IMR-90 (cell line): ENCODE results near the gene CES2. TPM values are rescaled to one million over a fixed set of nuclear protein-coding genes. Genes with fewer than 3 reads are reported as not detected.

Source experiments
- ATAC-seq: fragments of 200-7000 bp; cut with Tn5 transposase; 2 replicates; pipeline ENCODE4 v1.9.1; 2020; ENCODE audit warnings: low read depth, mild to moderate bottlenecking, moderate library complexity
- BruUV-seq: library from RNA; stranded (reverse); fragments of 400-500 nt; replicated peaks from 2 replicates; lab custom pipeline; 2021; lab: Mats Ljungman, UMichigan
- CTCF ChIA-PET: fragments of 300-600 bp; formaldehyde crosslinking; extraction: SDS; loops from one replicate; lab custom pipeline; 2021; ENCODE audit warnings: antibody characterized with exemption; lab: Yijun Ruan, JAX
- POLR2A ChIA-PET: fragments of 300-600 bp; sonication (Branson Sonifier 250); formaldehyde crosslinking; loops from one replicate; lab custom pipeline; 2022; ENCODE audit warnings: antibody characterized with exemption; ENCODE audit not compliant: unreplicated experiment; lab: Charles Lee
- DNase-seq: peaks from one replicate; pipeline ENCODE4 v3.0.0; 2013
- H2AFZ ChIP-seq: replicated peaks from 2 replicates; pipeline ENCODE3; 2013; ENCODE audit warnings: low read length, mild to moderate bottlenecking; ENCODE audit not compliant: poor library complexity
- H2AK5ac ChIP-seq: 2 replicates; pipeline ENCODE4 v1.6.1; 2013; ENCODE audit warnings: low read depth, low read length, inconsistent platforms
- H2AK9ac ChIP-seq: replicated peaks from 2 replicates; pipeline ENCODE3; 2013; ENCODE audit warnings: mild to moderate bottlenecking, low read depth, low read length, moderate library complexity; ENCODE audit not compliant: poor library complexity
- H2BK120ac ChIP-seq: 2 replicates; pipeline ENCODE4 v1.6.1; 2013; ENCODE audit warnings: low read depth, low read length, inconsistent platforms
- H2BK15ac ChIP-seq: 3 replicates; pipeline ENCODE4 v1.6.1; 2013; ENCODE audit warnings: low read depth, low read length, inconsistent platforms
- H2BK20ac ChIP-seq: 2 replicates; pipeline ENCODE4 v1.6.1; 2013; ENCODE audit warnings: low read depth, mild to moderate bottlenecking, inconsistent platforms, low read length, moderate library complexity
- H2BK5ac ChIP-seq: 2 replicates; pipeline ENCODE4 v1.6.1; 2013; ENCODE audit warnings: mild to moderate bottlenecking, low read depth, low read length, inconsistent platforms; ENCODE audit not compliant: poor library complexity, severe bottlenecking
- H3K14ac ChIP-seq: replicated peaks from 2 replicates; pipeline ENCODE4 v1.6.1; 2013; ENCODE audit warnings: low read depth, low read length, inconsistent platforms
- H3K18ac ChIP-seq: 2 replicates; pipeline ENCODE4 v1.6.1; 2013; ENCODE audit warnings: low read depth, low read length, control low read depth
- H3K23ac ChIP-seq: 2 replicates; pipeline ENCODE4 v1.6.1; 2013; ENCODE audit warnings: low read depth, low read length, inconsistent platforms
- H3K27ac ChIP-seq: 2 replicates; pipeline ENCODE4 v1.5.1; 2013; ENCODE audit warnings: mild to moderate bottlenecking, control low read depth, low read length; ENCODE audit not compliant: insufficient read depth
- H3K27me3 ChIP-seq: 2 replicates; pipeline ENCODE4 v1.6.1; 2013; ENCODE audit warnings: low read length; ENCODE audit not compliant: control insufficient read depth, insufficient read depth
- H3K36me3 ChIP-seq: 2 replicates; pipeline ENCODE4 v1.6.1; 2013; ENCODE audit warnings: low read length, mixed read lengths; ENCODE audit not compliant: control insufficient read depth, insufficient read depth
- H3K4ac ChIP-seq: 2 replicates; pipeline ENCODE4 v1.6.1; 2013; ENCODE audit warnings: low read depth, low read length, inconsistent platforms
- H3K4me1 ChIP-seq: 2 replicates; pipeline ENCODE4 v1.6.1; 2013; ENCODE audit warnings: low read length, mixed read lengths; ENCODE audit not compliant: control insufficient read depth, insufficient read depth
- H3K4me2 ChIP-seq: 2 replicates; pipeline ENCODE4 v1.6.1; 2013; ENCODE audit warnings: low read depth, mild to moderate bottlenecking, control low read depth, low read length, moderate library complexity
- H3K4me3 ChIP-seq: 2 replicates; pipeline ENCODE4 v1.5.1; 2013; ENCODE audit warnings: low read depth, mild to moderate bottlenecking, control low read depth, low read length, moderate library complexity; ENCODE audit not compliant: insufficient read depth
- H3K56ac ChIP-seq: 2 replicates; pipeline ENCODE4 v1.6.1; 2013; ENCODE audit warnings: low read length, inconsistent platforms; ENCODE audit not compliant: insufficient read depth; ENCODE audit errors: extremely low read depth
- H3K79me1 ChIP-seq, 2 experiments: 2 replicates each; pipeline ENCODE4 v1.6.1; 2013; ENCODE audit warnings: low read length in 2 of 2, inconsistent platforms in 1 of 2, low read depth in 1 of 2
- H3K9ac ChIP-seq: 2 replicates; pipeline ENCODE4 v1.6.1; 2013; ENCODE audit warnings: low read depth, low read length, control low read depth
- H3K9me1 ChIP-seq: 2 replicates; pipeline ENCODE4 v1.6.1; 2013; ENCODE audit warnings: low read length, inconsistent platforms; ENCODE audit not compliant: insufficient read depth
- H3K9me3 ChIP-seq: 2 replicates; pipeline ENCODE4 v1.6.1; 2013; ENCODE audit warnings: low read length; ENCODE audit not compliant: control insufficient read depth, insufficient read depth
- H4K20me1 ChIP-seq: 2 replicates; pipeline ENCODE4 v1.6.1; 2013; ENCODE audit warnings: low read length, inconsistent platforms; ENCODE audit not compliant: insufficient read depth
- H4K5ac ChIP-seq: 2 replicates; pipeline ENCODE4 v1.6.1; 2013; ENCODE audit warnings: mild to moderate bottlenecking, low read depth, low read length, control low read depth
- H4K8ac ChIP-seq, 2 experiments: 2 replicates each; pipeline ENCODE4 v1.6.1; 2013; ENCODE audit warnings: low read depth in 2 of 2, low read length in 2 of 2, control low read depth in 1 of 2, inconsistent platforms in 1 of 2
- H4K91ac ChIP-seq: 2 replicates; pipeline ENCODE4 v1.6.1; 2013; ENCODE audit warnings: low read depth, low read length, inconsistent platforms; ENCODE audit not compliant: insufficient read depth
- BHLHE40 ChIP-seq: fragments of 150-350 bp; IDR thresholded peaks from 2 replicates; pipeline ENCODE4 v1.6.1; 2016; ENCODE audit warnings: mild to moderate bottlenecking, low read depth, low read length
- CEBPB ChIP-seq: IDR thresholded peaks from 2 replicates; pipeline ENCODE4 v1.6.1; 2012; ENCODE audit warnings: low read depth, low read length, improper control_type of control experiment
- CHD1 ChIP-seq: IDR thresholded peaks from 2 replicates; pipeline ENCODE4 v1.6.1; 2012; ENCODE audit warnings: low read depth, low read length, improper control_type of control experiment
- FOS ChIP-seq: fragments of 150-350 bp; IDR thresholded peaks from 2 replicates; pipeline ENCODE4 v1.6.1; 2016; ENCODE audit warnings: low read depth, low read length
- MAFK ChIP-seq: IDR thresholded peaks from 2 replicates; pipeline ENCODE4 v1.6.1; 2012; ENCODE audit warnings: low read depth, low read length, improper control_type of control experiment
- MAZ ChIP-seq: IDR thresholded peaks from 2 replicates; pipeline ENCODE4 v1.6.1; 2012; ENCODE audit warnings: low read depth, mild to moderate bottlenecking, low read length, improper control_type of control experiment, moderate library complexity, borderline replicate concordance
- MXI1 ChIP-seq: IDR thresholded peaks from 2 replicates; pipeline ENCODE4 v1.6.1; 2012; ENCODE audit warnings: low read depth, mild to moderate bottlenecking, low read length, moderate library complexity, borderline replicate concordance
- NFE2L2 ChIP-seq: fragments of 150-350 bp; IDR thresholded peaks from 2 replicates; pipeline ENCODE4 v1.6.1; 2016; ENCODE audit warnings: low read depth, mild to moderate bottlenecking, low read length
- POLR2A ChIP-seq: IDR thresholded peaks from 2 replicates; pipeline ENCODE4 v1.6.1; 2012; ENCODE audit warnings: mild to moderate bottlenecking, low read depth, low read length
- RAD21 ChIP-seq: IDR thresholded peaks from 2 replicates; pipeline ENCODE4 v1.6.1; 2012; ENCODE audit warnings: low read length, improper control_type of control experiment
- RCOR1 ChIP-seq: IDR thresholded peaks from 2 replicates; pipeline ENCODE4 v1.6.1; 2012; ENCODE audit warnings: mild to moderate bottlenecking, low read length, improper control_type of control experiment; ENCODE audit not compliant: insufficient replicate concordance
- RFX5 ChIP-seq: IDR thresholded peaks from 2 replicates; pipeline ENCODE4 v1.8.0; 2012; ENCODE audit warnings: low read depth, mild to moderate bottlenecking, low read length, moderate library complexity
- SMC3 ChIP-seq: fragments of 150-350 bp; IDR thresholded peaks from 2 replicates; pipeline ENCODE4 v1.6.1; 2016; ENCODE audit warnings: low read depth, mild to moderate bottlenecking, antibody characterized with exemption, low read length, moderate library complexity
- WGBS, 2 experiments: methylation state at CpG; one replicate each; pipeline versions ENCODE4 v1.1.5 to v1.1.7; 2013; ENCODE audit warnings: missing lambda C conversion rate in 2 of 2; ENCODE audit not compliant: insufficient read length in 1 of 2; ENCODE audit errors: extremely low coverage in 2 of 2; 5-methylcytosine and 5-hydroxymethylcytosine counted together
- dilution Hi-C: fragments of 300-500 bp; cut with HindIII; formaldehyde crosslinking; loops from one replicate; pipeline ENCODE4 v1.14.3; 2018; ENCODE audit warnings: low sequenced_read_pairs; ENCODE audit not compliant: unreplicated experiment
- in situ Hi-C: fragments of 300-500 bp; cut with MboI; formaldehyde crosslinking; loops from 3 replicates; pipeline ENCODE4 v1.14.3; 2019; ENCODE audit warnings: low sequenced_read_pairs, inconsistent platforms, mixed read lengths
- intact Hi-C: fragments of 100-400 bp; cut with micrococcal nuclease; formaldehyde crosslinking; loops from 2 replicates; pipeline ENCODE4 v1.10.0; 2022
- polyA plus RNA-seq, 3 experiments: library from polyadenylated mRNA; depleted of rRNA; stranded (reverse); fragments of >200 nt; gene quantifications; 2 replicates each; pipeline ENCODE4 v1.2.3, GENCODE V29; 2012; ENCODE audit warnings: low replicate concordance in 1 of 3
- total RNA-seq: library from RNA; depleted of rRNA; stranded (reverse); fragments of >200 nt; gene quantifications from 2 replicates; pipeline ENCODE4 v1.2.3, GENCODE V29; 2012
- TF ChIP-seq, protein P1 (sequence below): conservative IDR thresholded peaks from 2 replicates; pipeline ENCODE4 v1.5.1; 2012; ENCODE audit warnings: mild to moderate bottlenecking, low read depth, low read length, improper control_type of control experiment
- TF ChIP-seq, protein P2 (sequence below): fragments of 150-350 bp; IDR thresholded peaks from 2 replicates; pipeline ENCODE4 v1.6.1; 2017; ENCODE audit warnings: mild to moderate bottlenecking, antibody characterized with exemption, low read length, low read depth
- TF ChIP-seq, protein P3 (sequence below): fragments of 150-350 bp; IDR thresholded peaks from 2 replicates; pipeline ENCODE4 v1.6.1; 2016; ENCODE audit warnings: low read depth, mild to moderate bottlenecking, low read length, moderate library complexity, borderline replicate concordance

The CES2 gene
- total and polyA plus RNA-seq, 2 of the 4 experiments (the other 2 are of a cell fraction) = 15.1 to 23.2 TPM

DNA sequence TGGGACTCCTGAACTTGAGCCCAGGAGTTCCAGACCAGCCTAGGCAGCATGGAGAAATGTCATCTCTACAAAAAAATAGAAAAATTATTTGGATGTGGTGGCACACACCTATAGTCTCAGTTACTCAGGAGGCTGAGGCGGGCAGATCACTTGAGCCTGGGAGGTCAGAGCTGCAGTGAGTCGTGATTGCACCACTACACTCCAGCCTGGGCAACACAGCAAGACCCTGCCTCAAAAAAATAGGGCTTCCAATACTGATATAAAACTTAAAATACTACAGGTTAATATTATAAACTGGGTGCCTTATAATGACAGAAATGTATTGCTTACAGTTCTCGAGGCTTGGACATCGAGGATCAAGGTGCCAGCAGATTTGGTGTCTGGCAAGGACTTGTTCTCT is 10.6 kb downstream of the CES2 start:
- H3K56ac ChIP-seq = no peak overlapping the region
- H3K36me3 ChIP-seq = peaks cover 31% of the 10 kb centered on the region
- intact Hi-C loops = no loop called here
- dilution Hi-C loops = no loop called here
- H3K9me1 ChIP-seq = no peaks in the 10 kb centered on the region
- H2BK5ac ChIP-seq = no peak overlapping the region
- ChIA-PET POLR2A (no interaction called here), CTCF (interaction anchor here (2.7 kb wide), 1 partner anchor 51 kb away, joined by 11 read pairs; no protein-coding TSS in a partner anchor)
- no peaks in the 10 kb centered on the region for H4K20me1 ChIP-seq
- no peak overlapping the region for H3K27ac ChIP-seq
- no peak overlapping the region for H3K14ac ChIP-seq
- no peak overlapping the region for H2AK9ac ChIP-seq
- no CpG with 5 or more reads among the region's 4 CpGs for WGBS, 2 experiments
- H3K4me3 ChIP-seq = no peak overlapping the region
- H2BK15ac ChIP-seq = no peak overlapping the region
- H3K4me1 ChIP-seq = peaks cover 6% of the 10 kb centered on the region
- H3K4me2 ChIP-seq = no peak overlapping the region
- no peak overlapping the region for H2AK5ac ChIP-seq
- no peak overlapping the region for H4K8ac ChIP-seq
- H2BK120ac ChIP-seq = no peak overlapping the region
- no peak overlapping the region for H3K4ac ChIP-seq
- no peak overlapping the region for H2AFZ ChIP-seq
- in situ Hi-C loops = no loop called here
- no peak for DNase-seq
- no peak for ATAC-seq
- H3K27me3 ChIP-seq = peaks cover 16% of the 10 kb centered on the region; the same call in 1 of the 2 replicates
- TF ChIP-seq RAD21 = no peak
- no peak for TF ChIP-seq BHLHE40
- no peak for TF ChIP-seq POLR2A
- TF ChIP-seq, protein P1, sequence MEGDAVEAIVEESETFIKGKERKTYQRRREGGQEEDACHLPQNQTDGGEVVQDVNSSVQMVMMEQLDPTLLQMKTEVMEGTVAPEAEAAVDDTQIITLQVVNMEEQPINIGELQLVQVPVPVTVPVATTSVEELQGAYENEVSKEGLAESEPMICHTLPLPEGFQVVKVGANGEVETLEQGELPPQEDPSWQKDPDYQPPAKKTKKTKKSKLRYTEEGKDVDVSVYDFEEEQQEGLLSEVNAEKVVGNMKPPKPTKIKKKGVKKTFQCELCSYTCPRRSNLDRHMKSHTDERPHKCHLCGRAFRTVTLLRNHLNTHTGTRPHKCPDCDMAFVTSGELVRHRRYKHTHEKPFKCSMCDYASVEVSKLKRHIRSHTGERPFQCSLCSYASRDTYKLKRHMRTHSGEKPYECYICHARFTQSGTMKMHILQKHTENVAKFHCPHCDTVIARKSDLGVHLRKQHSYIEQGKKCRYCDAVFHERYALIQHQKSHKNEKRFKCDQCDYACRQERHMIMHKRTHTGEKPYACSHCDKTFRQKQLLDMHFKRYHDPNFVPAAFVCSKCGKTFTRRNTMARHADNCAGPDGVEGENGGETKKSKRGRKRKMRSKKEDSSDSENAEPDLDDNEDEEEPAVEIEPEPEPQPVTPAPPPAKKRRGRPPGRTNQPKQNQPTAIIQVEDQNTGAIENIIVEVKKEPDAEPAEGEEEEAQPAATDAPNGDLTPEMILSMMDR = no peak
- TF ChIP-seq, protein P2, sequence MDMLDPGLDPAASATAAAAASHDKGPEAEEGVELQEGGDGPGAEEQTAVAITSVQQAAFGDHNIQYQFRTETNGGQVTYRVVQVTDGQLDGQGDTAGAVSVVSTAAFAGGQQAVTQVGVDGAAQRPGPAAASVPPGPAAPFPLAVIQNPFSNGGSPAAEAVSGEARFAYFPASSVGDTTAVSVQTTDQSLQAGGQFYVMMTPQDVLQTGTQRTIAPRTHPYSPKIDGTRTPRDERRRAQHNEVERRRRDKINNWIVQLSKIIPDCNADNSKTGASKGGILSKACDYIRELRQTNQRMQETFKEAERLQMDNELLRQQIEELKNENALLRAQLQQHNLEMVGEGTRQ = no peak
- no peak for TF ChIP-seq MXI1
- TF ChIP-seq RFX5 = no peak
- TF ChIP-seq MAZ = no peak
- TF ChIP-seq CEBPB = no peak
- no peak for TF ChIP-seq NFE2L2
- TF ChIP-seq SMC3 = no peak
- no peak for TF ChIP-seq FOS
- no peak for TF ChIP-seq CHD1
- TF ChIP-seq MAFK = no peak
- no peak for TF ChIP-seq RCOR1
- TF ChIP-seq, protein P3, sequence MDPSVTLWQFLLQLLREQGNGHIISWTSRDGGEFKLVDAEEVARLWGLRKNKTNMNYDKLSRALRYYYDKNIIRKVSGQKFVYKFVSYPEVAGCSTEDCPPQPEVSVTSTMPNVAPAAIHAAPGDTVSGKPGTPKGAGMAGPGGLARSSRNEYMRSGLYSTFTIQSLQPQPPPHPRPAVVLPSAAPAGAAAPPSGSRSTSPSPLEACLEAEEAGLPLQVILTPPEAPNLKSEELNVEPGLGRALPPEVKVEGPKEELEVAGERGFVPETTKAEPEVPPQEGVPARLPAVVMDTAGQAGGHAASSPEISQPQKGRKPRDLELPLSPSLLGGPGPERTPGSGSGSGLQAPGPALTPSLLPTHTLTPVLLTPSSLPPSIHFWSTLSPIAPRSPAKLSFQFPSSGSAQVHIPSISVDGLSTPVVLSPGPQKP = no peak
- H3K9me3 ChIP-seq = no peaks in the 10 kb centered on the region
- no peak overlapping the region for H4K5ac ChIP-seq
- peaks cover 0 to 2% of the 10 kb centered on the region in 2 experiments; a peak in 1 of 4 replicates for H3K79me1 ChIP-seq
- H3K23ac ChIP-seq = no peak overlapping the region
- H2BK20ac ChIP-seq = no peak overlapping the region
- H4K91ac ChIP-seq = no peak overlapping the region
- no TSS peak for BruUV-seq
- H3K18ac ChIP-seq = no peak overlapping the region
- no peak overlapping the region for H3K9ac ChIP-seq
